Measurements from ENCODE around the gene PPARA. TPM values are rescaled to one million over a fixed set of nuclear protein-coding genes. Genes with fewer than 3 reads are reported as not detected.

Gene PPARA
- polyA plus RNA-seq, 1 donor from 2014 or later, result 0.43 TPM

- H3K4me3 ChIP-seq (ENCODE audit: low read length), result no peak overlapping the region
- H3K27me3 ChIP-seq (ENCODE audit: insufficient read depth, low read depth, low read length), result no peaks in the 10 kb centered on the region
- H3K9me2 ChIP-seq (ENCODE audit: insufficient read depth, low read length), result no peaks in the 10 kb centered on the region
- no peaks in the 10 kb centered on the region for H4K20me1 ChIP-seq (ENCODE audit: insufficient read depth)
- H3K79me2 ChIP-seq (replicated peaks; ENCODE audit: insufficient read depth, low read length), result no peaks in the 10 kb centered on the region
- H2AFZ ChIP-seq (ENCODE audit: low read depth, low read length), result no peak overlapping the region
- no peaks in the 10 kb centered on the region for H3F3A ChIP-seq (ENCODE audit: insufficient read depth, low read length, poor library complexity, severe bottlenecking)
- H3K9me3 ChIP-seq (ENCODE audit: low read length), result no peaks in the 10 kb centered on the region
- H3K4me2 ChIP-seq (ENCODE audit: low read length), result no peak overlapping the region
- no peak overlapping the region for H3K9ac ChIP-seq (ENCODE audit: low read length)
- TF ChIP-seq REST (IDR thresholded peaks at IDR 0.05; ENCODE audit: borderline replicate concordance), result no peak
- TF ChIP-seq MXI1 (conservative IDR thresholded peaks at IDR 0.05; ENCODE audit: poor library complexity, severe bottlenecking), result no peak
- no peak for TF ChIP-seq RAD21 (conservative IDR thresholded peaks at IDR 0.05)
- no peak for TF ChIP-seq SMC3 (conservative IDR thresholded peaks at IDR 0.05; ENCODE audit: poor library complexity)
- no peak for TF ChIP-seq EP300 (conservative IDR thresholded peaks at IDR 0.05; ENCODE audit: poor library complexity, severe bottlenecking)
- no peak for TF ChIP-seq CTCF (IDR thresholded peaks at IDR 0.05; ENCODE audit: poor library complexity, severe bottlenecking)
- no peak for TF ChIP-seq POLR2AphosphoS5 (IDR thresholded peaks at IDR 0.05)
- no peak for TF ChIP-seq EZH2 (IDR thresholded peaks at IDR 0.05; ENCODE audit: borderline replicate concordance, insufficient read depth, low read length, poor library complexity, severe bottlenecking)
- TF ChIP-seq TAF1 (IDR thresholded peaks at IDR 0.05; ENCODE audit: low read depth), result no peak
- no peaks in the 10 kb centered on the region for H3K36me3 ChIP-seq (ENCODE audit: insufficient read depth, low read length)
- H3K27ac ChIP-seq (ENCODE audit: low read length), result no peak overlapping the region
Observed at GRCh38 chr22:46233231-46233630, 82.9 kb downstream of the PPARA start.

- TF ChIP-seq REST (IDR thresholded peaks at IDR 0.05; ENCODE audit: borderline replicate concordance) (no peak), EZH2 (IDR thresholded peaks at IDR 0.05; ENCODE audit: borderline replicate concordance, insufficient read depth, low read length, poor library complexity, severe bottlenecking) (no peak), CTCF (IDR thresholded peaks at IDR 0.05; ENCODE audit: poor library complexity, severe bottlenecking) (no peak), TAF1 (IDR thresholded peaks at IDR 0.05; ENCODE audit: low read depth) (no peak), POLR2AphosphoS5 (IDR thresholded peaks at IDR 0.05) (no peak), EP300 (conservative IDR thresholded peaks at IDR 0.05; ENCODE audit: poor library complexity, severe bottlenecking) (no peak), SMC3 (conservative IDR thresholded peaks at IDR 0.05; ENCODE audit: poor library complexity) (no peak), MXI1 (conservative IDR thresholded peaks at IDR 0.05; ENCODE audit: poor library complexity, severe bottlenecking) (no peak), RAD21 (conservative IDR thresholded peaks at IDR 0.05) (no peak)
- no peaks in the 10 kb centered on the region for H3K36me3 ChIP-seq (ENCODE audit: insufficient read depth, low read length)
- no peaks in the 10 kb centered on the region for H3F3A ChIP-seq (ENCODE audit: insufficient read depth, low read length, poor library complexity, severe bottlenecking)
- H4K20me1 ChIP-seq (ENCODE audit: insufficient read depth), result no peaks in the 10 kb centered on the region
- no peak overlapping the region for H3K4me2 ChIP-seq (ENCODE audit: low read length)
- H3K4me3 ChIP-seq (ENCODE audit: low read length), result no peak overlapping the region
- H2AFZ ChIP-seq (ENCODE audit: low read depth, low read length), result no peak overlapping the region
- H3K9me3 ChIP-seq (ENCODE audit: low read length), result no peaks in the 10 kb centered on the region
- H3K9ac ChIP-seq (ENCODE audit: low read length), result no peak overlapping the region
- H3K27ac ChIP-seq (ENCODE audit: low read length), result no peak overlapping the region
- no peaks in the 10 kb centered on the region for H3K79me2 ChIP-seq (replicated peaks; ENCODE audit: insufficient read depth, low read length)
- no peaks in the 10 kb centered on the region for H3K9me2 ChIP-seq (ENCODE audit: insufficient read depth, low read length)
- H3K27me3 ChIP-seq (ENCODE audit: insufficient read depth, low read depth, low read length), result no peaks in the 10 kb centered on the region
Observed at GRCh38 chr22:46234969-46235368, 84.6 kb downstream of the PPARA start.
